H1 (cell line): ENCODE data around the gene DCDC2C. TPM values are rescaled to one million over a fixed set of nuclear protein-coding genes. Genes with fewer than 3 reads are reported as not detected.

Experiments used
- CTCF ChIA-PET: fragments of 300-600 bp; sonication (Branson Sonifier 250); formaldehyde crosslinking; loops from one replicate; lab custom pipeline; 2021; ENCODE audit not compliant: partially characterized antibody; lab: Charles Lee
- POLR2A ChIA-PET: fragments of 300-600 bp; sonication (Branson Sonifier 250); formaldehyde crosslinking; loops from one replicate; lab custom pipeline; 2021; ENCODE audit warnings: inconsistent platforms; ENCODE audit not compliant: partially characterized antibody; lab: Charles Lee
- DNase-seq, 2 experiments: peaks; one replicate each; pipeline versions ENCODE4 v3.0.0 to v3.0.0-alpha.2; 2010 to 2022; ENCODE audit warnings: low spot score in 2 of 2, low read depth in 1 of 2, mixed read lengths in 1 of 2
- FAIRE-seq: peaks from 2 replicates; lab custom pipeline; 2011; peaks lifted over from hg19 to GRCh38; lab: Jason Lieb, UNC
- H2AFZ ChIP-seq: 2 replicates; pipeline ENCODE4 v1.8.1; 2012; ENCODE audit warnings: low read length, inconsistent platforms
- H2AK5ac ChIP-seq: 2 replicates; pipeline ENCODE4 v1.6.1; 2013; ENCODE audit warnings: low read depth, low read length
- H2BK120ac ChIP-seq: replicated peaks from 2 replicates; pipeline ENCODE3; 2013; ENCODE audit warnings: low read depth, low read length, inconsistent platforms
- H2BK12ac ChIP-seq: 2 replicates; pipeline ENCODE4 v1.6.1; 2013; ENCODE audit warnings: low read depth, low read length
- H2BK15ac ChIP-seq: 2 replicates; pipeline ENCODE4 v1.6.1; 2013; ENCODE audit warnings: low read length
- H2BK20ac ChIP-seq: 2 replicates; pipeline ENCODE4 v1.6.1; 2013; ENCODE audit warnings: low read length
- H2BK5ac ChIP-seq: 2 replicates; pipeline ENCODE4 v1.6.1; 2013; ENCODE audit warnings: low read depth, low read length
- H3K14ac ChIP-seq: 2 replicates; pipeline ENCODE4 v1.6.1; 2013; ENCODE audit warnings: inconsistent platforms; ENCODE audit not compliant: insufficient read length
- H3K18ac ChIP-seq: 2 replicates; pipeline ENCODE4 v1.6.1; 2013; ENCODE audit warnings: low read length; ENCODE audit errors: extremely low read depth
- H3K23ac ChIP-seq: 2 replicates; pipeline ENCODE4 v1.6.1; 2013; ENCODE audit warnings: inconsistent platforms; ENCODE audit not compliant: insufficient read length
- H3K23me2 ChIP-seq: 2 replicates; pipeline ENCODE4 v1.6.1; 2013; ENCODE audit warnings: low read depth, low read length
- H3K27ac ChIP-seq: 2 replicates; pipeline ENCODE4 v1.6.1; 2011; ENCODE audit warnings: low read depth, low read length, inconsistent platforms
- H3K27me3 ChIP-seq, 4 experiments: replicated peaks in 1 of 4; 1 replicate in 1 of 4; 2 replicates in 3 of 4; pipeline versions ENCODE4 v1.6.1 to v1.8.1; 2011 to 2013; ENCODE audit warnings: low read length in 3 of 4, mild to moderate bottlenecking in 3 of 4, inconsistent platforms in 2 of 4, mixed read lengths in 2 of 4, moderate library complexity in 1 of 4; ENCODE audit not compliant: control insufficient read depth in 3 of 4, insufficient read depth in 3 of 4; ENCODE audit errors: extremely low read depth in 1 of 4
- H3K36me3 ChIP-seq, 4 experiments: 2 replicates each; pipeline versions ENCODE4 v1.6.1 to v1.8.1; 2011 to 2013; ENCODE audit warnings: mild to moderate bottlenecking in 4 of 4, low read length in 3 of 4, moderate library complexity in 2 of 4, control low read depth in 1 of 4, inconsistent platforms in 1 of 4; ENCODE audit not compliant: insufficient read depth in 4 of 4, control insufficient read depth in 2 of 4
- H3K4ac ChIP-seq: replicated peaks from 2 replicates; pipeline ENCODE3; 2013; ENCODE audit warnings: low read length, low read depth, mixed read lengths, inconsistent platforms; ENCODE audit not compliant: insufficient read length
- H3K4me1 ChIP-seq, 4 experiments: replicated peaks in 1 of 4; 1 replicate in 1 of 4; 2 replicates in 3 of 4; pipeline versions ENCODE4 v1.6.1 to v1.8.1; 2011 to 2013; ENCODE audit warnings: low read length in 3 of 4, inconsistent platforms in 2 of 4, mixed read lengths in 1 of 4; ENCODE audit not compliant: insufficient read depth in 4 of 4, control insufficient read depth in 3 of 4
- H3K4me2 ChIP-seq, 2 experiments: 2 replicates each; pipeline versions ENCODE4 v1.6.1 to v1.8.1; 2011 to 2013; ENCODE audit warnings: low read depth in 2 of 2, low read length in 2 of 2, control low read depth in 1 of 2, inconsistent platforms in 1 of 2, mild to moderate bottlenecking in 1 of 2; ENCODE audit not compliant: insufficient read depth in 1 of 2
- H3K4me3 ChIP-seq, 4 experiments: fragments of 200-600, 300-600 bp in 1 of 4; sonication (generic), shearing (Covaris generic), sonication (Bioruptor Twin) in 1 of 4; 2 replicates each; pipeline versions ENCODE4 v1.5.1 to v1.8.1; 2011 to 2016; ENCODE audit warnings: low read length in 4 of 4, low read depth in 3 of 4, control low read depth in 2 of 4, inconsistent platforms in 2 of 4, mild to moderate bottlenecking in 2 of 4, mixed read lengths in 1 of 4, moderate library complexity in 1 of 4; ENCODE audit not compliant: insufficient read depth in 2 of 4; ENCODE audit errors: extremely low read depth in 1 of 4
- H3K56ac ChIP-seq: replicated peaks from 2 replicates; pipeline ENCODE3; 2013; ENCODE audit warnings: low read depth, mild to moderate bottlenecking, mixed read lengths, low read length, inconsistent platforms; ENCODE audit not compliant: insufficient read length
- H3K79me1 ChIP-seq: 2 replicates; pipeline ENCODE4 v1.6.1; 2013; ENCODE audit warnings: low read depth, low read length, control low read depth
- H3K79me2 ChIP-seq, 2 experiments: 2 replicates each; pipeline versions ENCODE4 v1.6.1 to v1.8.1; 2012 to 2013; ENCODE audit warnings: low read length in 2 of 2, mild to moderate bottlenecking in 2 of 2, inconsistent platforms in 1 of 2; ENCODE audit not compliant: insufficient read depth in 2 of 2, control insufficient read depth in 1 of 2
- H3K9ac ChIP-seq, 4 experiments: replicated peaks in 1 of 4; 1 replicate in 1 of 4; 2 replicates in 3 of 4; pipeline versions ENCODE4 v1.6.1 to v1.8.1; 2011 to 2013; ENCODE audit warnings: low read depth in 3 of 4, low read length in 3 of 4, control low read depth in 2 of 4, mild to moderate bottlenecking in 2 of 4, moderate library complexity in 2 of 4, inconsistent platforms in 1 of 4; ENCODE audit errors: extremely low read depth in 1 of 4
- H3K9me3 ChIP-seq, 2 experiments: 2 replicates each; pipeline versions ENCODE4 v1.6.1 to v1.8.1; 2012 to 2013; ENCODE audit warnings: mild to moderate bottlenecking in 2 of 2, moderate library complexity in 2 of 2, control low read depth in 1 of 2, inconsistent platforms in 1 of 2, low read depth in 1 of 2, low read length in 1 of 2, mixed read lengths in 1 of 2; ENCODE audit not compliant: insufficient read depth in 2 of 2
- H4K20me1 ChIP-seq, 2 experiments: replicated peaks in 1 of 2; 2 replicates each; pipeline versions ENCODE3 to v1.8.1; 2011 to 2013; ENCODE audit warnings: inconsistent platforms in 2 of 2, low read length in 2 of 2, mild to moderate bottlenecking in 1 of 2; ENCODE audit not compliant: insufficient read depth in 2 of 2, control insufficient read depth in 1 of 2
- H4K5ac ChIP-seq: 2 replicates; pipeline ENCODE4 v1.6.1; 2013; ENCODE audit warnings: low read length, low read depth, mixed read lengths, inconsistent platforms; ENCODE audit not compliant: insufficient read length
- H4K8ac ChIP-seq: 2 replicates; pipeline ENCODE4 v1.8.0; 2013; ENCODE audit warnings: mild to moderate bottlenecking, moderate library complexity, low read length, inconsistent platforms; ENCODE audit not compliant: insufficient read depth; ENCODE audit errors: extremely low read depth
- H4K91ac ChIP-seq: replicated peaks from 2 replicates; pipeline ENCODE3; 2013; ENCODE audit warnings: low read length, mixed read lengths, inconsistent platforms; ENCODE audit not compliant: insufficient read length
- CEBPB ChIP-seq: IDR thresholded peaks from 2 replicates; pipeline ENCODE4 v1.6.1; 2012; ENCODE audit warnings: low read depth, low read length
- CHD1 ChIP-seq: IDR thresholded peaks from 2 replicates; pipeline ENCODE4 v1.6.1; 2012; ENCODE audit warnings: low read depth, low read length, improper control_type of control experiment
- GABPA ChIP-seq: IDR thresholded peaks from 2 replicates; pipeline ENCODE4 v1.6.1; 2011; ENCODE audit warnings: mild to moderate bottlenecking, low read length, moderate library complexity, borderline replicate concordance; ENCODE audit not compliant: insufficient read depth
- NRF1 ChIP-seq: IDR thresholded peaks from 2 replicates; pipeline ENCODE4 v1.6.1; 2011; ENCODE audit warnings: mild to moderate bottlenecking, low read depth, low read length, improper control_type of control experiment
- SUZ12 ChIP-seq: fragments of 200-600 bp; sonication (generic); IDR thresholded peaks from 2 replicates; pipeline ENCODE4 v1.6.1; 2012; ENCODE audit warnings: mild to moderate bottlenecking, inconsistent platforms, low read length, moderate library complexity, mixed read lengths
- WGBS, 2 experiments: shearing (Covaris generic) in 1 of 2; methylation state at CpG; one replicate each; pipeline versions ENCODE4 v1.1.6 to v1.1.7; 2013 to 2015; ENCODE audit warnings: low lambda C conversion rate in 2 of 2, mixed read lengths in 2 of 2, inconsistent platforms in 1 of 2, low coverage in 1 of 2, missing lambda C conversion rate in 1 of 2; ENCODE audit not compliant: insufficient replicate concordance in 2 of 2, insufficient coverage in 1 of 2, insufficient read length in 1 of 2; ENCODE audit errors: extremely low coverage in 1 of 2, missing lambda C conversion rate in 1 of 2; 5-methylcytosine and 5-hydroxymethylcytosine counted together
- polyA plus RNA-seq, 7 experiments: library from polyadenylated mRNA; depleted of rRNA in 3 of 7; stranded (reverse) in 5 of 7; unstranded in 2 of 7; fragments of >200 nt in 5 of 7; fragments of 200-250 nt in 2 of 7; gene quantifications; 1 replicate in 5 of 7; 2 replicates in 1 of 7; 4 replicates in 1 of 7; pipeline versions ENCODE4 v1.2.1 to v1.2.3, GENCODE V29; 2011 to 2013; ENCODE audit warnings: missing spikeins in 2 of 7, mixed read lengths in 2 of 7
- total RNA-seq: library from RNA; stranded (reverse); fragmentation: NEBNext Ultra II Directional; extraction: Animal tissue kit (Norgen Biotek cat#: 25700); gene quantifications from 2 replicates; pipeline ENCODE4 v1.2.1, GENCODE V29; 2021
- TF ChIP-seq, protein P1 (sequence below), 3 experiments: IDR thresholded peaks; 1 replicate in 2 of 3; 2 replicates in 1 of 3; pipeline versions ENCODE4 v1.5.1 to v1.6.1; 2011; ENCODE audit warnings: low read length in 3 of 3, mild to moderate bottlenecking in 3 of 3, inconsistent platforms in 2 of 3, low read depth in 1 of 3, moderate library complexity in 1 of 3; ENCODE audit not compliant: insufficient read depth in 1 of 3; ENCODE audit errors: control extremely low read depth in 1 of 3

DCDC2C gene
- total and polyA plus RNA-seq, 2 of the 8 experiments (the other 6 are each of a cell fraction or from before 2014, with no cell fraction given): 0.50 TPM; not detected in 1

GRCh38 chr2:3672861-3673678, 30.3 kb upstream of the DCDC2C start:
- no peak overlapping the region for H2BK20ac ChIP-seq
- ChIA-PET POLR2A (no interaction called here), CTCF (no interaction called here)
- no peaks in the 10 kb centered on the region for H3K23me2 ChIP-seq
- H3K79me2 ChIP-seq: no peaks in the 10 kb centered on the region
- H2AK5ac ChIP-seq: no peak overlapping the region
- no peaks in the 10 kb centered on the region for H4K20me1 ChIP-seq
- no peak overlapping the region for H3K18ac ChIP-seq
- no peaks in the 10 kb centered on the region for H3K36me3 ChIP-seq
- H3K27me3 ChIP-seq: no peaks in the 10 kb centered on the region
- no peak overlapping the region for H3K27ac ChIP-seq
- H3K4me2 ChIP-seq: no peak overlapping the region
- no peak overlapping the region for H2BK12ac ChIP-seq
- no peak overlapping the region for H2BK5ac ChIP-seq
- H3K4me3 ChIP-seq: no peak overlapping the region
- H3K23ac ChIP-seq: no peak overlapping the region
- H4K5ac ChIP-seq: no peak overlapping the region
- H3K79me1 ChIP-seq: no peaks in the 10 kb centered on the region
- H3K9ac ChIP-seq: no peak overlapping the region
- no peak overlapping the region for H3K4ac ChIP-seq
- H3K4me1 ChIP-seq: no peaks in the 10 kb centered on the region
- H3K9me3 ChIP-seq: no peaks in the 10 kb centered on the region
- H4K91ac ChIP-seq: no peak overlapping the region
- no peak overlapping the region for H4K8ac ChIP-seq
- 87% methylated on average over 7 of the region's 9 CpGs; no CpG with 5 or more reads in 1 of the 2 experiments for WGBS, 2 experiments
- H2BK15ac ChIP-seq: no peak overlapping the region
- no peak for DNase-seq
- H2AFZ ChIP-seq: no peak overlapping the region
- no peak overlapping the region for H2BK120ac ChIP-seq
- H3K14ac ChIP-seq: no peak overlapping the region
- no peak overlapping the region for H3K56ac ChIP-seq
- no peak for FAIRE-seq
- TF ChIP-seq GABPA (no peak), CHD1 (no peak), CEBPB (no peak), NRF1 (no peak), SUZ12 (no peak)
- TF ChIP-seq, protein P1, sequence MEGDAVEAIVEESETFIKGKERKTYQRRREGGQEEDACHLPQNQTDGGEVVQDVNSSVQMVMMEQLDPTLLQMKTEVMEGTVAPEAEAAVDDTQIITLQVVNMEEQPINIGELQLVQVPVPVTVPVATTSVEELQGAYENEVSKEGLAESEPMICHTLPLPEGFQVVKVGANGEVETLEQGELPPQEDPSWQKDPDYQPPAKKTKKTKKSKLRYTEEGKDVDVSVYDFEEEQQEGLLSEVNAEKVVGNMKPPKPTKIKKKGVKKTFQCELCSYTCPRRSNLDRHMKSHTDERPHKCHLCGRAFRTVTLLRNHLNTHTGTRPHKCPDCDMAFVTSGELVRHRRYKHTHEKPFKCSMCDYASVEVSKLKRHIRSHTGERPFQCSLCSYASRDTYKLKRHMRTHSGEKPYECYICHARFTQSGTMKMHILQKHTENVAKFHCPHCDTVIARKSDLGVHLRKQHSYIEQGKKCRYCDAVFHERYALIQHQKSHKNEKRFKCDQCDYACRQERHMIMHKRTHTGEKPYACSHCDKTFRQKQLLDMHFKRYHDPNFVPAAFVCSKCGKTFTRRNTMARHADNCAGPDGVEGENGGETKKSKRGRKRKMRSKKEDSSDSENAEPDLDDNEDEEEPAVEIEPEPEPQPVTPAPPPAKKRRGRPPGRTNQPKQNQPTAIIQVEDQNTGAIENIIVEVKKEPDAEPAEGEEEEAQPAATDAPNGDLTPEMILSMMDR (IDR thresholded peaks at IDR 0.05; ENCODE audit: control extremely low read depth in 1 of 3, insufficient read depth in 1 of 3, low read depth in 1 of 3, low read length in 3 of 3): no peak
